Measurements from ENCODE around the gene KCTD1.

The KCTD1 gene

DNA sequence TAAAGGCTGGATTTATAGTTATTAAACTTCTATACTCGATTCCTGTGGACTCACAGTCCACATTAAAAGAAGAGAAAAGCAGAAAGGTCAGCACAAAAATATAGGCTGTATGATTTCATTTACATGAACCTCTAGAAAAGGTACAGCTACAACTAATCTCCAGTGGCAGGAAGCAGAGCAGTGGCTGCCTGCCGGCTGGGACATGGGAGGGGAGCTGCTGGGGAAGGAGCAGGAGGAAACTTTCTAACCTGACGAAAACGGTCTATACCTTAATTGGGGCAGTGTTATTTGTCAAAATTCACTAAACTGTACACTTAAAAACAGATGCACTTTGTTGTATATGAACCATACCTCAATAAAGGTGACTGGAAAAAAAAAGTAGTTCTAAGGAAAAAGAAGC lies 26.7 kb downstream of the KCTD1 start:
- no peak for DNase-seq

DNA sequence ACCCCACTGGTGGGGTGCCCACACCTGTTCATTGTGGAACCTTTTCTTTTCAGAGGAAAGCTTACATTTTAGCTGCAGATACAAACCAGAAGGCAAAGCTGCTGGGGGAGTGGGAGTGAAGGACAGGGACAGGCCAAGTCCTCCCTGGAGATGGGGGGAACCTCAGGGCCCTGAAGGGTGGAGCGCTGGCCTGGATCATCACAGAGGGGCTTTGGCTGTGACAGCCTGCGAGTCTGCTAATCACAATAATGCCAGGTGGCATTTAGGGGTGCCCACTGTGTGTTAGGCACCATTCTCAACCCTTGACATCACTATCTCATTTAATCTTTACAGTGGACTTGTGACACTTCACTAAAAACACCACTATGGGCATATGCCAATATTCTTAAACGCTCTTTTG lies 27.4 kb downstream of the KCTD1 start:
- no peak for DNase-seq

DNA sequence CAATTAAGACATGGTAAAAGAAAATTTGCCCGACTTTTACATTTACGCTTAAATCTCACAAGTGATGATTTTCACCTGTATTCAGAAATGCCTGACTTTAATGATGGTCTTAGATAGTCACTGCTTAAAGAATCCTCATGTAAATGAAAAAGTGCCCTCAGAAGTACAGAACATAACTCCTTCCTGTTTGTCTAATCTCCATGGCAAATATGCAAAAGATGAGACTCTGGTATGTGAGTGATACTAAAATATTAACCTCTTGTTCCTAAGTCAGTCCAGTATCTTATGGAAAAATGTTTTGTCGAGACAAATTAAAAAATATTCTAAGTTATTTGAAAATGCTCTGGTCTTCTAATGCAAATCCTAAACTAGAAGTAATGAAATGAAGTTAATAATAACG lies 29.2 kb downstream of the KCTD1 start:
- no peak for DNase-seq

DNA sequence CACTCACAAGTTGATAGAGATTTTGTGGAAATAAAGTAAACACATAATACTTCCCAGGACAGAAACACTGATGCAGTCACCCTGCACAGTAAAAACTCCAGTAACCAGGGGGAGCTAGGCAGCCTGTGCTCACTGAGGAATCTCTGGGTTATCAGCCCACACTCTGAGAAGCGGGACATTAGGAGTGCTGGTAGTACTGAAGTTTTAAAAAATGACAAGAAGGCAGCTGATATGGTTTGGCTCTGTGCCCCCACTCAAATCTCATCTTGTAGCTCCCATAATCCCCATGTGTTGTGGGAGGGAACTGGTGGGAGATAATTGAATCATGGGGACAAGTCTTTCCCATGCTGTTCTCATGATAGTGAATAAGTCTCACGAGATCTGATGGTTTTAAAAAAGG lies 31.4 kb downstream of the KCTD1 start:
- no peak for DNase-seq

DNA sequence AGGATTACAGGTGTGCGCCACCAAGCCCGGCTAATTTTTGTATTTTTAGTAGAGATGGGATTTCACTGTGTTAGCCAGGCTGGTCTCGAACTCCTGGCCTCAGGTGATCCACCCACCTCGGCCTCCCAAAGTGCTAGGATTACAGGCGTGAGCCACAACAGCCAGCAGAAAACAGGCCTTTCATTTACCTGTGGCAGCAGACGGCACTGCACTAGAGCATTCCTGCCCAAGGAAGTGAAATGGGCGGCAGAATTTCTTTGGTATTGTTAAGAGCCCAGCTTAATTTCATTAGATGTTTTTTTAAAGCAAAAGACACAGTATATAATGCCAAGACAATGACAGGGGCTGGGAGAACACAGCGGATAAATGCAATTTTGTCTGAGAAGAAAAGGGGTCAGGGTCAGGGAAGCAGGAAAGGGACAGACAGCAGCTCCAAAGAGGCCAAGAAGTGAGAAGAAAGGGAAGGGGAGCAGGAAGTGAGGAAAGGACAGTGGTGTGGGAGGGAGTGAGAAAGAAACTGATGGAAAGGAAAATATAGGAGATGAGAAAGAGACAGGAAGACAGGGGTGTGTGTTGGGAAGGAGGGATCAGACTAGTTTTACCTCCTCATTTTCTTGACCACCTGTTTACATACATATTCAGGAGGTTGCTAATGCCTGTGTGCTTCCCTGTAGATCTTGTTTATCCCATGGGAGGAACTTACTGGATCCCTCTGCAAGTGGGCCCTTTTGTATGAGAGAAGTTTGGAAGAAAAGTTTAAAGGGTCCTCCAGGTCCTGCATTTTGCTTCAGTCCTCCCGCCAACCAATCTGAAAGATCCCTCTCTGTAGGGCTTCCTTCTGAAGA lies 32.5 kb downstream of the KCTD1 start:
- DNase-seq = no peak

DNA sequence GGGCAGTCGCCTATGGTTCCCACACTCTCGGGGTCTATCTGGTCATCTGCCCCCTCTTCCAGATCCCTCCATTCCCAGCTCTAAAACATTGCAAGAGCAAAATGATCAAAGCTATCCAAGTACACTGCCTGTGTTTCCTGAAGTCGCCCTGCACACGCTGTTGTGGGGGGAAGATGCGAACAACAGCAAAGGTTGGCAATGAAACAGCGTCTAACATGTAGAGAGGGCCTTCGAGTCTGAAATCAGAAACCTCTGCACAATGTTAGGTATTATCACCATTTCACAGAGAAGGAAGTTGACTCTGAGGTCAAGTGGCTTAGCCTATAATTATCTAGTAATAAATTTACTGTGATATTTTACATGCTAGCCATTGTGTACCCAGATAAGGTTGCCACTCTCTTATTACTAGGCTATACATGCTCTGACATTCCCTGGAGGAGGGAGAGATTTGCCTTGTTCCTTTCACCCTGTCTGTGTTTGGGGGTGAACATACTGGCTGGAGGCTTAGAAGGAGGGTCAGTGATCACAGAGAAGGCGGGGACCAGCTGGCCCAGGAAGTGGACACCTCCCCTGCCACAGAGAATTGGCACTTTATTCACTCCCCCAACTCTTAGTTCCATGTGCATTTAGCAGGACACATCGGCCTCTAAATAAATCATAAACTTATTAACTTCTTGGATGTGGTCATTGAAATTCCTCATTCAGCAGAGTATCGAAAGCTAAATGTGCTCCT lies 36.8 kb downstream of the KCTD1 start:
- DNase-seq = no peak

DNA sequence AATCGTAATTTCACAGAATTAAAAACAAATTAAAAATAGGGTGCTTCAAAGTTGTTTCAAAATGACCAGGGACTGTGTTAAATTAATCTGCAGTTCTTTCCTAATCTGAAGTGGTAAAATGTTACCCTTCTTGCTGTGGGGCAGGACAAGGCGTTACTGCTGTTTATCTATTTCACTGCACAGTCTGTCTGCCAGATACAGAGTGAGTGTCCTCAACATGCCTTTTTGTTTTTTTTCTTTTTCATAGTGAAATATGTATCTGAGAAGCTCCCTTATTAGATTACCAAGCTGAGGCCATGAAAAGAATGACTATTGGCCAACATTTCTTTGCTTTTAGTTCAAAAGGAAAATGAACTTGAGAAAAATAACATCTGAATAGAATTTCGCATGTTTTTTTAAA lies 38.0 kb downstream of the KCTD1 start:
- no peak for DNase-seq

DNA sequence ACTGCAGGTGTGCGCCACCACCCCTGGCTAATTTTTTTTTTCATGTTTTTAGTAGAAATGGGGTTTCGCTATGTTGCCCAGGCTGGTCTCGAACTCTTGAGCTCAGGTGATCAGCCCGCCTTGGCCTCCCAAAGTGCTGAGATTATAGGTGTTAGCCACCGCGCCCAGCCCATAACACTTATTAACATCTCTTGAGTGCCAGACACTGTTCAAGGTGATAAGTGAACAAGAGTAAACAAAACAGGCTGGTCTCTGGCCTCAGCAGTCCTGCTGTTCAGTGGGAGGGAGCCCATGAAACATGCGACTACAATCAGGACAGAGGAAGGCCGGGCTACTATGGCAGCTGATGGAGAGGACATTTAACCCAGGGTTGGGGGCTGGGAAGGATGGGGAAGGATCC lies 42.3 kb downstream of the KCTD1 start:
- DNase-seq = no peak

DNA sequence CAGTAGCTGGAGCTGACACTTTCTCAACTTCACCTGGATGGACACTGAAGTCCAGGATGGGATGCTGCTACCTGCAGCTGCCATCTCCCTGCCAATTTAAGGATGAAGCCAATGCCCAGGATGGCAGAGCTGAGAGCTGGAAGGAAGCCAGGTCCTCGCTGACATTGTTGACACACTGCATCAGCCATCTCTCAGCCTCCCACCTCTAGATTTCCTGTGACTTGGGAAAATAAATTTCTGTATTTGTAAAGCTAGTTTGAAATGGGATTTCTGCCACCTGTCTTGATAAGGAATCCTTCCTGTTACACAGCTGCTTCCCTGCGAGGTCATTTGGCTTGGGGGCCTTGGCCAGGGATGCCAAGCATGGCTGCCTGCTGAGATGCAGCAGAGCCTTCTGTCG lies 43.5 kb downstream of the KCTD1 start:
- DNase-seq = no peak

DNA sequence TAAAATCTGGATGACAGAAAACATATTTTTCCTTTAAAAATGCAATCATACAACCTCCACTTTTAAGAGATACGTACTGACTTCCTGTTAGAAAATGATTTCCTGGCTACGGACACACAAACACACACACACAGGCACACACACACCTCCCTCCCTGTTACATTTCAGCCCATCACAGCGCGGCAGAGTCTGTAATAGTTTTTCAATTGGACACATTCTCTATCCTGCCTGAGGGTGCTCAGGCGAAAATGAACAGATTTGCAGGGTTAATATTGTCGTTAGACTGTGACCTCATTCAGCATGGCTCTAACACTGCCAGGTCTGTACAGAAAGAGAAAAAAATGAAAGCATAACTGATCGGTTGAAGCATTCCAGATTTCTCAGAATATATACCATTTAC lies 45.0 kb downstream of the KCTD1 start:
- DNase-seq = no peak

DNA sequence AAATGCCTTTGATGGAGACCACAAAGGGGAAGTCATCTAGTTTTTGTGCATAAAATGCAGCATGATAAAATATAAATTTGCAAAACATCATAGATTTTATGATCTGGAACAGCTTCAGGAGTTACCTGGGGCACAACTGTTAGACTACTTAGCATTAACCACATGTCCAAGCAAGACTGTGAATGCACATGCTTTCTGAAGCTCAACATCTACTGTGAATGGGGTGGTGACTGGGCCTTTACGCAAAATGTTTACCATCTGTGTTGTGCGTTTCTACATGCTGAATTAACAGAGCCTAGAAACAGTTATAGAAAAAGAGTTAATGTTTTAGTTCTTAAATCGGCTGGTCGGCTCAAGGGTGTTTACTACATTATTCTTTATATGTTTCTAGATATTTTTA lies 45.5 kb downstream of the KCTD1 start:
- no peak for DNase-seq

DNA sequence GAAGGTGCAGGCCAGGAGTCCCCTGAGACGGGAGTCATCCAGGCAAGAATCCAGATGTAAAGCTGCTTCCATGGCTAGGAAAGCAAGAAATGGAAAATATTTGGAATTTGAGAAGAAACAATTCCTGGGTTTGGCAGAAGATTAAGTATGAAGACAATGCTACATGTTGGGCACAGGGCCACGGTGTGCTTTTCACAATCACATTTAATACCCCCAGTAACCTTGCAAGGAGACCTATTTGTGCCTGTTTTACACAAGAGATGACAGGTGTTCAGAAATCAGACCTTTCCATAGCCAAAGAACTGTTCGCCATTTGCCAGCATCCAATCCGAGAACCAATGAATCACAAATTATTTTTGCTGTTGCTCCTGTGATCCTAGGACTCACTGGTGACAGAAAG lies 50.5 kb downstream of the KCTD1 start:
- no peak for DNase-seq

DNA sequence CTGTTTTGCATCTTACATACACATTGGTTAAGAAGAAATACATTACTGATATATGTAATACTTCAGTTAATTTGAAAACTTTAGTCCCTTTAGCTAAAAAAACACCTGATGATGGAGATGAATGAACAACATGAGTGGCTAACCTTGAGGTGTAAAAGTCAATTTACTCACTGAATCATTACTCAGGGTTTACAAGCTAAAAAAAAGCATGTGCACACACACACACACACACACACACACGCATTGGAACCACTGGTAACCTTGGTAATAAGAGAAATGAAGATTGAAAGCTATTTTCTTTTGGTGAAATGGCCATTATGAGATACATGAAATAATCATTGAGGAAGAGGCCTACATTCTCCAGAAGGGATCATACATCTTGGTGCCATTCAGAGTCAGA lies 51.8 kb downstream of the KCTD1 start:
- DNase-seq = no peak

DNA sequence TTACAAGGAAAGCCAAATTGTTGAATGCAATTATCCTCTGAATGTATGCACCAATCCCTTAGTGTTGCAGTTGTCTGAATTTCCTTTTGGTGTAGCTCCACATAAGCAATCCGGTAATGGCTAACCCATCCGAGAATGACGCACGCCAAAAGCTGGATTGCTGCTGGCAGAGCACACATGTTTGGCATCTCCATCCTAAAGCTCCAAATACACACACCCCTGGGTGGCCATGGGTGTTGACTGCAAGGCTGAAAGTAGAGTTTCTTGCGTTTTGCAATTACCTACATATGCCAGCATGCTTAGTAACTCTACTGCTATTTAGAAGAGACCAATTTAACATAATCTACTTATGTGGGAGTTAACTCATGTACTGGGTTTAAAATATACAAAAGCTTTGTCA lies 53.1 kb downstream of the KCTD1 start:
- no peak for DNase-seq

DNA sequence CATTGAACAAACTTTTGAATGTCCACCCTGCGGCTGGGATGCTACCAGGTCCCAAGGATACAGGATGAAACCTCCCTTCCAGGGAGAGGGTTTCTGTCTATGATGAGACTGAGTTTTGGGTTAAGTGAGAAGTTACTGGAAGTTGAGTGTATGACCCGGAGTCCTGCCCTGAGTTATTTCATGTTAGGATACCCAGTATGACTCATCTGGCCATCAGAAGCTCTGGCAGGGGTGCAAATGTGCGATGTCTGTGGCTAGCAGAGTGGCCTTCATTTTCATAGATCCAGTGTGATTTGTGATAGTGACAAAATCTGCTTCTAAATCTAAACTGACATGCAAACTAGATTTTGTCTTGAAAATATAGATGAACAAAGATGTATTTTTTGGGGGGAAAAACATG lies 55.3 kb downstream of the KCTD1 start:
- DNase-seq = no peak

DNA sequence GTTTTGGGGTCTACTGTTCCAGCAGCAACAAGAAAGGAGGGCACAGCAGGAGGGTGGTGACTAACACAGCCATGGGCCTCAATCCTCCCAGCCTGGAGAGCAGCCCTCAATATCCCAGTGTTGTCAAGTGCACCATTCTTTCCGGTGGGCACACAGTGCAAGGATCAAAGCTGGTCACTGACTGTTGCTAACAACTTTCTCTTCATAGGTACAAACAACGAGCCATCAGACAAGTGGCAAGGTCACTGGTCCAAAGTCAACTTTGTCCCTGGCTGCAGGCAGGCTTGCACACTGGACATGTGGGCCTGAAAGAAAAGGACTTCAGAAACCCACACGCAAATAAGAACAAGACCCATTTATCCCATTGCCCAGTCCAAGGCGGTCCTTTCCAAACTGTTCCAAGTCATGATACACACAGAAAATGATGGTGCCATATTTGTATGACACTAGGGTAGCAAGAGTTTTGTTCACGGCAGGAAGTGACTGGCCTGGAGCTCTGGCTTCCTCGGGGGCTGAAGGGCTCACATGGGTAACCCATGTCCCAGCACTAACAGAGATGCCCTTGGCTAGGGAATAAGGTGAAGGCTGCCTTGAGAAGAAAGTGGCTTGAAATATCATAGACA lies 57.0 kb downstream of the KCTD1 start:
- DNase-seq = no peak

DNA sequence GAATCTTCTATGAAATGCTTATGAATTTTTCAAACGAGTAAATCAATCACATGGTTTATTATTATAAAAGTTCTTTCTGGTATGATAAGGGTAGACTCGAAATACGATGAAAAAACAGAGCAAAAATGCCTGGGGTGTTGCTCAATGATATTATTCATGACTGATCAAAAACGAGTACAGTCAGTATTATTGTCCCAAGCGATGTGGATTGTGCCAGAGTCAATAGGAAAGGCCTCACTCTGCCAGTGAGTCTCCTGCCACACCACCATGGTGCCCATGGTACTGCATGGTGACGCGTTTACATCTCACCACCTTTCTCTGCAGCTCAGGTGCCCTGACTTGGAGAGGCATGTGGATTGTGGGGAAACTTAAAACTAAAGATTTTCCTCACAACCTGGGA lies 58.5 kb downstream of the KCTD1 start:
- no peak for DNase-seq

DNA sequence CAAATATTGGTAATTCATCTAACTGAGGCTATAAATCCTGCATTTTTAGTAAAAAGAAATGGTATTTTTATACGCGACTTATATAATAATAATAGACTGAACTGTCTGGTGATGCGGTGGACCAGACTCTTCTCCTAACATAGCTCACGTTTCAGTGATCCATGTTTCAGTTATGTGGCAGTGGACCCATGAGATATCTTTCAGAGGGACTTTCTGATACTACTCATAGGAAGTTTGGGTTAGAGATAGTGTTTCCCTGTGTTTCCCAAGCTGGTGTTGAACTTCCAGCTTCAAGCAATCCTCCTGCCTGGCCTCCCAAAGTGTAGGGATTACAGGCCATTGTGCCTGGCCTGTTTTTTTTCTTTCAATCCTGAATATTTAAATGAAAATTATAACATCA lies 59.2 kb downstream of the KCTD1 start:
- no peak for DNase-seq

DNA sequence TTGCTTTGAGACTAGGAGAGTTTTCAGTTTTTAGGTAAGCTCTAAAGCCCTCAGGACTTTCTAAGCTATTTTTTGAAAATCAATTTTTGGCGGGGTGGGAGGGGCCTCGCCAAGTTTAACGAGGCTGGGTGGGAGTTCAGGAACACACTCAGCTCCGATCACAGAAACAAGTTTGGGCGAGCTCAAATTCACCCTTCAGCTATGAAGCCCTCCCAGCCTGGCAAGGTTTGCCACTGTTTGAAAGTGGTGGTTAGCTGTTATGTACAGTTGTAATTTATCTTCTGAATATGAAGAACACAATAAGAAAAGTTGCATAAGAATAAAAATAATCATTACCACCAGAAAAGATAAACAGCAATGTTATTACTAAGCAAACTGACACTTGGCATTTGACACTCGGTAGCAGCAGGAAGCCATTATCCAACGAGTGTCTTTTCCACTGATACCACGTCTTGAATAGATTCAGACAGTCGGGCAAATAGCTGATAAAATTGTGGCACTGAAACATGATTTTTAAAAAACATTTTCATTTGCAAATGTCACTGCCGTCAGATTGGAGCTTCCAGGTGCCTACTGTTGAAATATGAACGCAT lies 59.8 kb downstream of the KCTD1 start:
- no peak for DNase-seq

DNA sequence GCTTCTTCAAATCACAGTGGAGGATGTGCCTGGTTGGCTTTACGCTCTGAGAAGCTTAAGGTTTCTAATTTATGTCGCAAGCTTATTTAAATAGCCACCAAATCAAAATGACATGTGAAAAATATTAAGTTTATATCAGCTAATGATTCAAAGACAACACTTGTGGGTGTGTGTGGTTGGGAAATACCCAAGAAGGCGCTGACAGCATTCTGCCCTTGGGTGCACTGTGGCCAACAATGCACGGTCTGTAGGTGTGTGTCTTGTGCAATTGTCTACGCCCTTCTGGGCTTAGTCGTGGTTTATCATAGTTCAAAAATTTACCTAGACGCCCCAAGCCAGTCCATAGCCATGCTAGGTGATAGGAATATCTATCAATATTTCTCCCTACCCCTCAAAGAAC lies 60.9 kb downstream of the KCTD1 start:
- no peak for DNase-seq

DNA sequence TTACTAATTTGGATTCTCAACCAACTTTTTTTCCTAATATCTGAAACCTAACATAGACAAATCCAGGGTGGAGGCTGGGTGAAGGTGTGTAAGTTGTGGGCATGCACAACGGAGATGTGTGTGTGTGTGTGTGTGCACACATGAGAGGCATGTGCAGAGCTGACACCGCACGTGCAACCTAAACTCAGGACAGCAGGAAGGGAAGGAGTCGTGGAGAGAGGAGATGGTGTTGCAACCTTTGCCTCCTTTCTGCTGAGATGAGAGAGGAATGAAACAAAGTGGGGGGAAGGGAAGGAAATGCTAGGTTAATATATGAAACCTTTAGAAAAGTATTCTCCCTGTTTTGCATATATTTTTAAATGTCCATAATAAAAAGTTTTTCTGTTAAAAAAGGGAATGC lies 64.7 kb downstream of the KCTD1 start:
- DNase-seq = no peak

DNA sequence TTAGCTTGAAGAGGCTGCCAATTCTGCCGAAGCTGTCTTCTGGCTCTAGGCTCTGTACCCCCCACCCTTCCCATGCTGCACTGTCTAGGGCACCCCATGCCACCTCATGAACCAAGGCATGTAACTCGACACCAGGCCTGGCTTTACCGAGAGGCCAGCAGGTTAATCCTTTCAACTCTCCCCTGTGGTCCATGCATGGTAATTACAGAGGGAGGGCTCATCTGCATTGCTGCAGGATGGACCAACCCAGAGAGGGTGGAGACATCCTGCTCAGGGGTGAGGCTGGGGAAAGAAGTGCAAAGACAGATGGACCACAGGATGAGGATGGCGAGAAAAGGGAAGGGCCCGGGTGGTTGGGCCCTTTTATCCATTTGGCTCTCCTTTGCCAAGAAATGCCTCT lies 65.8 kb downstream of the KCTD1 start:
- DNase-seq = no peak

DNA sequence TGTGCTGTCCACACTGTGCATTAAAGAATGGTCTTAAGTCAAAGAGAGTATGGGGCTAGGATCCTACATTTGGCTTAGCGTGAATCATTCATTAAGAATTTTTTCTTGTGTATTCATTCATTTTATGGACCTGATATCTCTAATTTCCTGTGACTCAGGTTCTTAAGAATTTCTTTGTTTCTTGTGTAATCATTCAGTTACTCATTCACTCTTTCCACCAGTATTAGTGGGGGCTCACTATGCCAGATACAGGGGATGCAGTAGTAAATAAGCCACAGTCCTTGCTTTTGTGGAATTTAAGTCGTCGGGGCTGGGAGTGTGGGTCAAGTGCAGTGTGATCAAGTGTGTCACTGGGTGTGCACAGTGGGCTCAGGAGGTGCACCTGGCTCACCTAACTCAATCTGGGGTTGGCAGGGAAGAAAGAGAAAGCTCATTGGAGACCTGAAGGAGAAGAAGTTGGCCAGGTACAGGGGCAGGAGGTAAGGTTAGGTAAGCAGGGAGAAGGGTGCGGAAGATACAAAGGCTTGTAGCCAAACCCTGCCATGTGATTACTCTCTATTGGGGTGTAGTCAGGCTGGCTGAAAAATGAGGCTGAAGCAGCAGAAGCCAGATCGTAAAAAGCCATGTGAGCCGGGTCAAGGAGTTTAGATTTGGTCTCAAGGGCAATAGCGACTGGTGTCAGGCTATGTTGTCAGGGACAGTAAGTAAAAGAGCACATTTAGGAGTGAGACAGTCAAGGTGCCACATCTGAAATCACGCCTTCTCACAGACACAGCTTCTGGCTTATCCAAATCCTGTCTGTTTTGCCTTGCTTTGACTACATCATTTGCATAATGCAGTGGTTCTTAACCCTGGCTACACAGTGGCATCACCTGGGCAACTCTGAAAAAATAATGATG lies 67.2 kb downstream of the KCTD1 start:
- no peak for DNase-seq
